HEK293T (cell line): ENCODE data around the gene SLN.

Source experiments
- BHLHE40 ChIP-seq: fragments of 450-650 bp; IDR thresholded peaks from 2 replicates; pipeline ENCODE4 v1.6.1; 2016; ENCODE audit warnings: mild to moderate bottlenecking, moderate library complexity, borderline replicate concordance
- CTBP1 ChIP-seq: fragments of 450-650 bp; IDR thresholded peaks from 2 replicates; pipeline ENCODE4 v1.6.1; 2016; ENCODE audit warnings: borderline replicate concordance
- FOXK2 ChIP-seq: fragments of 450-650 bp; IDR thresholded peaks from 2 replicates; pipeline ENCODE4 v1.6.1; 2016; ENCODE audit warnings: mild to moderate bottlenecking
- L3MBTL2 ChIP-seq: fragments of 450-650 bp; conservative IDR thresholded peaks from 2 replicates; pipeline ENCODE4 v1.6.1; 2016; ENCODE audit warnings: mild to moderate bottlenecking
- LEF1 ChIP-seq: fragments of 450-650 bp; IDR thresholded peaks from 2 replicates; pipeline ENCODE4 v1.6.1; 2017; ENCODE audit warnings: mild to moderate bottlenecking, borderline replicate concordance
- SP1 ChIP-seq: fragments of 450-650 bp; IDR thresholded peaks from 2 replicates; pipeline ENCODE4 v1.6.1; 2017
- SUZ12 ChIP-seq: fragments of 450-650 bp; IDR thresholded peaks from 2 replicates; pipeline ENCODE4 v1.6.1; 2016; ENCODE audit warnings: mild to moderate bottlenecking

- no peak for TF ChIP-seq BHLHE40
- TF ChIP-seq CTBP1 = no peak
- TF ChIP-seq FOXK2 = no peak
- TF ChIP-seq LEF1 = no peak
- no peak for TF ChIP-seq SP1
- no peak for TF ChIP-seq SUZ12
- TF ChIP-seq L3MBTL2 = no peak
These were observed 28.0 kb downstream of the SLN start for GRCh38 chr11:107683807-107684206.
